Parathyroid adenoma (tissue), 2 donors: Measurements from ENCODE around the gene LYPD1.

ENCODE experiments used
- H2AFZ ChIP-seq: fragments of 300-600 bp; sonication (generic); one replicate; pipeline ENCODE4 v1.7.0; 2017; ENCODE audit warnings: antibody characterized with exemption, mild to moderate bottlenecking
- H3K27ac ChIP-seq: fragments of 300-600 bp; sonication (generic); one replicate; pipeline ENCODE4 v1.7.0; 2017
- H3K27me3 ChIP-seq: fragments of 300-600 bp; sonication (generic); one replicate; pipeline ENCODE4 v1.7.0; 2017; ENCODE audit warnings: low read length; ENCODE audit not compliant: control insufficient read depth, insufficient read depth
- H3K36me3 ChIP-seq: fragments of 300-600 bp; sonication (generic); one replicate; pipeline ENCODE4 v1.7.0; 2017; ENCODE audit warnings: low read length; ENCODE audit not compliant: control insufficient read depth, insufficient read depth
- H3K4me1 ChIP-seq: fragments of 300-600 bp; sonication (generic); one replicate; pipeline ENCODE4 v1.7.0; 2017; ENCODE audit warnings: control low read depth
- H3K4me2 ChIP-seq: fragments of 300-600 bp; sonication (generic); one replicate; pipeline ENCODE4 v1.7.0; 2017; ENCODE audit warnings: low read length
- H3K4me3 ChIP-seq: fragments of 300-600 bp; sonication (generic); one replicate; pipeline ENCODE4 v1.7.0; 2017; ENCODE audit warnings: low read depth, low read length
- H3K79me2 ChIP-seq: fragments of 300-600 bp; sonication (generic); one replicate; pipeline ENCODE4 v1.7.0; 2017; ENCODE audit warnings: control low read depth
- H3K9ac ChIP-seq: fragments of 300-600 bp; sonication (generic); one replicate; pipeline ENCODE4 v1.7.0; 2017; ENCODE audit warnings: mild to moderate bottlenecking
- H3K9me3 ChIP-seq: fragments of 300-600 bp; sonication (generic); one replicate; pipeline ENCODE4 v1.7.0; 2017; ENCODE audit warnings: low read length; ENCODE audit not compliant: control insufficient read depth
- TF ChIP-seq, protein P1 (sequence below): fragments of 300-600 bp; sonication (generic); IDR thresholded peaks from one replicate; pipeline ENCODE4 v1.7.0; 2017; ENCODE audit warnings: antibody characterized with exemption, mild to moderate bottlenecking
- donor health status: primary hyperparathyroidism.

LYPD1 gene

GRCh38 chr2:132605236-132606180 lies 64.5 kb downstream of the LYPD1 start:
- H3K4me3 ChIP-seq: no peak overlapping the region
- H3K4me1 ChIP-seq: no peaks in the 10 kb centered on the region
- H3K36me3 ChIP-seq: no peaks in the 10 kb centered on the region
- no peak overlapping the region for H3K4me2 ChIP-seq
- no peaks in the 10 kb centered on the region for H3K9me3 ChIP-seq
- no peaks in the 10 kb centered on the region for H3K27me3 ChIP-seq
- no peak overlapping the region for H3K27ac ChIP-seq
- no peak overlapping the region for H3K9ac ChIP-seq
- TF ChIP-seq, protein P1, sequence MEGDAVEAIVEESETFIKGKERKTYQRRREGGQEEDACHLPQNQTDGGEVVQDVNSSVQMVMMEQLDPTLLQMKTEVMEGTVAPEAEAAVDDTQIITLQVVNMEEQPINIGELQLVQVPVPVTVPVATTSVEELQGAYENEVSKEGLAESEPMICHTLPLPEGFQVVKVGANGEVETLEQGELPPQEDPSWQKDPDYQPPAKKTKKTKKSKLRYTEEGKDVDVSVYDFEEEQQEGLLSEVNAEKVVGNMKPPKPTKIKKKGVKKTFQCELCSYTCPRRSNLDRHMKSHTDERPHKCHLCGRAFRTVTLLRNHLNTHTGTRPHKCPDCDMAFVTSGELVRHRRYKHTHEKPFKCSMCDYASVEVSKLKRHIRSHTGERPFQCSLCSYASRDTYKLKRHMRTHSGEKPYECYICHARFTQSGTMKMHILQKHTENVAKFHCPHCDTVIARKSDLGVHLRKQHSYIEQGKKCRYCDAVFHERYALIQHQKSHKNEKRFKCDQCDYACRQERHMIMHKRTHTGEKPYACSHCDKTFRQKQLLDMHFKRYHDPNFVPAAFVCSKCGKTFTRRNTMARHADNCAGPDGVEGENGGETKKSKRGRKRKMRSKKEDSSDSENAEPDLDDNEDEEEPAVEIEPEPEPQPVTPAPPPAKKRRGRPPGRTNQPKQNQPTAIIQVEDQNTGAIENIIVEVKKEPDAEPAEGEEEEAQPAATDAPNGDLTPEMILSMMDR: no peak
- no peaks in the 10 kb centered on the region for H3K79me2 ChIP-seq
- H2AFZ ChIP-seq: no peak overlapping the region

- no peak overlapping the region for H3K4me3 ChIP-seq
- TF ChIP-seq, protein P1: no peak
- H3K27ac ChIP-seq: no peak overlapping the region
- no peaks in the 10 kb centered on the region for H3K9me3 ChIP-seq
- no peaks in the 10 kb centered on the region for H3K27me3 ChIP-seq
- H3K9ac ChIP-seq: no peak overlapping the region
- no peaks in the 10 kb centered on the region for H3K36me3 ChIP-seq
- no peak overlapping the region for H2AFZ ChIP-seq
- H3K4me1 ChIP-seq: no peaks in the 10 kb centered on the region
- H3K4me2 ChIP-seq: no peak overlapping the region
- no peaks in the 10 kb centered on the region for H3K79me2 ChIP-seq
Measured at GRCh38 chr2:132604561-132604960, 65.4 kb downstream of the LYPD1 start.

DNA sequence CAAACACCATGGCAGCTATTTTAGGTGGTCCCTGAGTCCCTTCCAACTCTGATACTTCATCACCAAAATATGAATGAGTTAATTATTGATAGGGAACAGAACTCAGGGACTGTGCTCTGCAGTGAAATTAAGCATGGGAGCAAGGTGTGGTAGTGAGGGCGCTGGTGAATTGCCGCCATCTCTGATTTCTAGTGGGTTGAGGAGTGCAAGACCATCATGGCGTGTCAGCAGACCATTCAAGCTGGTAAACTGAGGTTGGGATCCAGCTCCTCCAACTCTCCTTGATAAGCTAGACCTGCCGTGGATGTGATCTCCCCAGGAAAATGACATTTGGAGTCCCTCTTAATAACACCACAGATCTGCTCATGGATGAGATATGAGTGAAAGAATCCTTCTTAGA lies 70.4 kb downstream of the LYPD1 start:
- H3K4me1 ChIP-seq: no peaks in the 10 kb centered on the region
- H3K4me2 ChIP-seq: no peak overlapping the region
- no peaks in the 10 kb centered on the region for H3K9me3 ChIP-seq
- no peaks in the 10 kb centered on the region for H3K27me3 ChIP-seq
- no peaks in the 10 kb centered on the region for H3K36me3 ChIP-seq
- no peaks in the 10 kb centered on the region for H3K79me2 ChIP-seq
- TF ChIP-seq, protein P1: no peak
- no peak overlapping the region for H3K9ac ChIP-seq
- H3K27ac ChIP-seq: no peak overlapping the region
- H3K4me3 ChIP-seq: no peak overlapping the region
- H2AFZ ChIP-seq: no peak overlapping the region

DNA sequence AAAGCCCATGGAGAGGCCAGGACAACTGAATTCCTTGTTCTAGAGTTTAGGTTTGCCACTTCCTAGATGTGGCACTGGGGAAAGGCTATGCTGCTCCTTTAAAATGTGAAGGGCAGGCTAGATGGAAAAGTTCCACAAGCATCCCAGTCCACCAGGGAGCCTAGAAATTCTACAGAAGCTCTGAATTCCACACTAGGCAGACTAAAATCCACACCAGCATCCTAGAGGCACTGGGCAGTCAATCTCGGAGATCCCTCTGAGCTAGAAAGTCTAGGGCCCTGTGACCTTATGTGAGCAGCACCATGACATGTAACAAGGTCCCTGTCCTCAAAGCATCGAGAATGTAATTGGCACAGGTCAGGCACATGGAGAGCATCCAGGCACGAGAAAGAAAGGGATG lies 71.5 kb downstream of the LYPD1 start:
- H3K4me1 ChIP-seq: no peaks in the 10 kb centered on the region

More for the DNA sequence above, 71.5 kb downstream of the LYPD1 start:
- Histone ChIP-seq H3K9me3 (no peaks in the 10 kb centered on the region), H3K36me3 (no peaks in the 10 kb centered on the region), H2AFZ (no peak overlapping the region), H3K79me2 (no peaks in the 10 kb centered on the region), H3K27me3 (no peaks in the 10 kb centered on the region), H3K4me2 (no peak overlapping the region), H3K4me3 (no peak overlapping the region), H3K9ac (no peak overlapping the region), H3K27ac (no peak overlapping the region)
- TF ChIP-seq, protein P1: no peak
